ENCODE results near the gene FBXL22.

Gene FBXL22

DNA sequence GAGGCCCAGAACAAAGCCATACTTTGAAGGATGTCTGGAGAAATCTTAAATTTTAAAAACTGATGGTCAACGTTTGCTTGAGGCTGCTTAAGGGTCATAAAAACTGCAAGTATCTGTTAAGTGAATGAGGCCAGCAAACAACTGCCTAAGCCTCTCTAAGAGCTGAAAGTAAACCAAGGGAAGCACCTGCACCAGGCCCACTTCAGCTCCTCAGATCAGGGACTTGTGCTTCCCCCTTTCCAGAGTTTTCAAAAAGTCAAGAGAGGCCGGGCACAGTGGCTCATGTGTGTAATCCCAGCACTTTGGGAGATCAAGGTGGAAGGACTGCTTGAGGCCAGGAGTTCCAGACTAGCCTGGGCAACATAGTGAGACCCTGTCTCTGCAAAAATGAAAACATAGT lies 9.1 kb downstream of the FBXL22 start:
- Histone ChIP-seq H3K9me3 (replicated peaks; ENCODE audit: insufficient read depth, low read length) (no peaks in the 10 kb centered on the region), H4K20me1 (ENCODE audit: insufficient read depth, low read length) (no peaks in the 10 kb centered on the region), H3F3A (ENCODE audit: insufficient read depth, low read length) (peaks cover 16% of the 10 kb centered on the region), H3K4me2 (ENCODE audit: low read depth, low read length) (no peak overlapping the region), H3K27me3 (replicated peaks; ENCODE audit: insufficient read depth, low read length) (no peaks in the 10 kb centered on the region), H3K9ac (ENCODE audit: low read length) (no peak overlapping the region), H3K36me3 (replicated peaks; ENCODE audit: insufficient read depth, low read length) (no peaks in the 10 kb centered on the region), H3K79me2 (ENCODE audit: low read length) (no peaks in the 10 kb centered on the region), H3K4me3 (ENCODE audit: low read length) (no peak overlapping the region), H2AFZ (ENCODE audit: low read length) (no peak overlapping the region), H3K9me2 (replicated peaks; ENCODE audit: insufficient read depth, low read length) (no peaks in the 10 kb centered on the region), H3K4me1 (ENCODE audit: low read length) (peaks cover 15% of the 10 kb centered on the region), H3K27ac (ENCODE audit: low read length) (no peak overlapping the region; the same call in 1 of the 2 replicates)
- TF ChIP-seq, protein P1, sequence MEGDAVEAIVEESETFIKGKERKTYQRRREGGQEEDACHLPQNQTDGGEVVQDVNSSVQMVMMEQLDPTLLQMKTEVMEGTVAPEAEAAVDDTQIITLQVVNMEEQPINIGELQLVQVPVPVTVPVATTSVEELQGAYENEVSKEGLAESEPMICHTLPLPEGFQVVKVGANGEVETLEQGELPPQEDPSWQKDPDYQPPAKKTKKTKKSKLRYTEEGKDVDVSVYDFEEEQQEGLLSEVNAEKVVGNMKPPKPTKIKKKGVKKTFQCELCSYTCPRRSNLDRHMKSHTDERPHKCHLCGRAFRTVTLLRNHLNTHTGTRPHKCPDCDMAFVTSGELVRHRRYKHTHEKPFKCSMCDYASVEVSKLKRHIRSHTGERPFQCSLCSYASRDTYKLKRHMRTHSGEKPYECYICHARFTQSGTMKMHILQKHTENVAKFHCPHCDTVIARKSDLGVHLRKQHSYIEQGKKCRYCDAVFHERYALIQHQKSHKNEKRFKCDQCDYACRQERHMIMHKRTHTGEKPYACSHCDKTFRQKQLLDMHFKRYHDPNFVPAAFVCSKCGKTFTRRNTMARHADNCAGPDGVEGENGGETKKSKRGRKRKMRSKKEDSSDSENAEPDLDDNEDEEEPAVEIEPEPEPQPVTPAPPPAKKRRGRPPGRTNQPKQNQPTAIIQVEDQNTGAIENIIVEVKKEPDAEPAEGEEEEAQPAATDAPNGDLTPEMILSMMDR (IDR thresholded peaks at IDR 0.05; ENCODE audit: low read length) = no peak
- TF ChIP-seq EZH2phosphoT487 (IDR thresholded peaks at IDR 0.05; ENCODE audit: low read length) = no peak
- TF ChIP-seq EZH2 (optimal IDR thresholded peaks at IDR 0.05; ENCODE audit: low read depth, low read length) = no peak
- DNase-seq = no peak

DNA sequence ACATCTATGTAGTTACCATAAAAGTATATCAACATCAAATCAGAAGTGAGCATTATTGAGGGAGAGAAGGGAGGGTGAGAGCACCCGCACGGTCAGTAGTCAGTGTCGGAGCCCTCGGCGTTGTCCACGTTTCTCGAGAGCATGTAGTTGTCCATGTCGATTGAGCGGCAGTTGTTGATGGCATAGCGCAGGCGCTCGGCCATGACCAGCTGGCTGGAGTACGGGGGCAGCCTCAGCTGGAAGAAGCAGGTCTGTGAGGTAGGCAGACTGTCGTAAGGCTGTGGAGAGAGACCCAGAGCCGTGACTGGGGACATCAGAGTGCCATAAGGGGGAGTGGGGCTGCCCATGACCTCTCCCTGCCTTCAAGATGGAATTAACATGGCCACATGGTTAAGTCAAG lies 11.8 kb downstream of the FBXL22 start:
- Histone ChIP-seq H3F3A (ENCODE audit: insufficient read depth, low read length) (peaks cover 8% of the 10 kb centered on the region; the same call in 1 of the 2 replicates), H3K9me2 (replicated peaks; ENCODE audit: insufficient read depth, low read length) (no peaks in the 10 kb centered on the region), H4K20me1 (ENCODE audit: insufficient read depth, low read length) (no peaks in the 10 kb centered on the region), H3K79me2 (ENCODE audit: low read length) (no peaks in the 10 kb centered on the region), H3K27ac (ENCODE audit: low read length) (no peak overlapping the region), H3K36me3 (replicated peaks; ENCODE audit: insufficient read depth, low read length) (no peaks in the 10 kb centered on the region), H3K4me3 (ENCODE audit: low read length) (no peak overlapping the region), H3K9ac (ENCODE audit: low read length) (no peak overlapping the region), H2AFZ (ENCODE audit: low read length) (no peak overlapping the region), H3K27me3 (replicated peaks; ENCODE audit: insufficient read depth, low read length) (no peaks in the 10 kb centered on the region), H3K9me3 (replicated peaks; ENCODE audit: insufficient read depth, low read length) (no peaks in the 10 kb centered on the region), H3K4me2 (ENCODE audit: low read depth, low read length) (no peak overlapping the region), H3K4me1 (ENCODE audit: low read length) (peaks cover 9% of the 10 kb centered on the region)
- no peak for DNase-seq
- TF ChIP-seq, protein P1 (IDR thresholded peaks at IDR 0.05; ENCODE audit: low read length) = no peak
- TF ChIP-seq EZH2 (optimal IDR thresholded peaks at IDR 0.05; ENCODE audit: low read depth, low read length) (no peak), EZH2phosphoT487 (IDR thresholded peaks at IDR 0.05; ENCODE audit: low read length) (no peak)

DNA sequence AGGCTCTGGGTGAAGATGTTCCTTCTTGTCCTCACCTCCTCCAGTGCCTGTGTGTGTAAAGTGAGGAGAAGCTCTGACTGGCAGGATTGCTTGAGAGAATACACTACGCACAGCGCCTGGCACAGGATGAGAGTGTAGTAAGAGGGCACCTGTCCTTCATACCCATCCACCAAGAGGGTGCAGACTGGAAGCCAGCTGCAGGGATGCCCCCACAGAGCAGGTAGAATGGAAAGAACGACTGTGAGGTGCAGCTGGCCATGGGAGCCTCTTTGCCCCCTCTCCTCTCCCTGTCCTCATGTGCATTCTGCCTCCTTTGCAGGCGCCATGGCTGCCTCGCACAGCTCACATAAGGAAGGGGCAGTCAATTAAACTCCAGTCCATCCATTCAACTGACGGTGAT lies 12.3 kb downstream of the FBXL22 start:
- Histone ChIP-seq H3K36me3 (replicated peaks; ENCODE audit: insufficient read depth, low read length) (no peaks in the 10 kb centered on the region), H3K9me2 (replicated peaks; ENCODE audit: insufficient read depth, low read length) (no peaks in the 10 kb centered on the region), H3K79me2 (ENCODE audit: low read length) (no peaks in the 10 kb centered on the region), H3K4me1 (ENCODE audit: low read length) (peaks cover 9% of the 10 kb centered on the region), H3K4me3 (ENCODE audit: low read length) (no peak overlapping the region), H3K9me3 (replicated peaks; ENCODE audit: insufficient read depth, low read length) (no peaks in the 10 kb centered on the region), H4K20me1 (ENCODE audit: insufficient read depth, low read length) (no peaks in the 10 kb centered on the region), H3K27me3 (replicated peaks; ENCODE audit: insufficient read depth, low read length) (no peaks in the 10 kb centered on the region), H3K4me2 (ENCODE audit: low read depth, low read length) (no peak overlapping the region), H3F3A (ENCODE audit: insufficient read depth, low read length) (peaks cover 8% of the 10 kb centered on the region; the same call in 1 of the 2 replicates), H2AFZ (ENCODE audit: low read length) (no peak overlapping the region), H3K27ac (ENCODE audit: low read length) (no peak overlapping the region), H3K9ac (ENCODE audit: low read length) (no peak overlapping the region)
- DNase-seq = no peak
- no peak for TF ChIP-seq EZH2 (optimal IDR thresholded peaks at IDR 0.05; ENCODE audit: low read depth, low read length)
- no peak for TF ChIP-seq EZH2phosphoT487 (IDR thresholded peaks at IDR 0.05; ENCODE audit: low read length)
- TF ChIP-seq, protein P1 (IDR thresholded peaks at IDR 0.05; ENCODE audit: low read length) = no peak
